Muscle layer of colon (tissue), 2 donors: ENCODE data around the gene NEURL4.
A peak's percentile ranks its signal among the peaks of the same experiment; 100 is the strongest.
"Not testable (repeated sequence)": the region's sequence is repeated elsewhere in the genome, so short reads cannot be mapped to it uniquely, and the experiment has no call there.

Source experiments
- H3K27ac ChIP-seq: one replicate; pipeline ENCODE4 v1.7.0; 2013; ENCODE audit warnings: low read depth, mild to moderate bottlenecking, low read length, moderate library complexity
- H3K27me3 ChIP-seq, 2 donors: one replicate each; pipeline ENCODE4 v1.7.0; 2013; ENCODE audit warnings: low read length in 2 of 2, mild to moderate bottlenecking in 2 of 2; ENCODE audit not compliant: insufficient read depth in 2 of 2, control insufficient read depth in 1 of 2
- H3K36me3 ChIP-seq: one replicate; pipeline ENCODE4 v1.7.0; 2013; ENCODE audit warnings: mild to moderate bottlenecking, low read length; ENCODE audit not compliant: insufficient read depth
- H3K4me1 ChIP-seq: one replicate; pipeline ENCODE4 v1.7.0; 2013; ENCODE audit warnings: mild to moderate bottlenecking, low read length; ENCODE audit not compliant: insufficient read depth
- H3K4me3 ChIP-seq, 2 donors: one replicate each; pipeline ENCODE4 v1.7.0; 2013; ENCODE audit warnings: low read length in 2 of 2, low read depth in 1 of 2, mild to moderate bottlenecking in 1 of 2, moderate library complexity in 1 of 2
- H3K9ac ChIP-seq: one replicate; pipeline ENCODE4 v1.7.0; 2013; ENCODE audit warnings: low read length
- H3K9me3 ChIP-seq: one replicate; pipeline ENCODE4 v1.7.0; 2013; ENCODE audit warnings: mild to moderate bottlenecking, low read length
- donor health status: abdominal sarcoma.
- donor health status: Adenocarcinoma of cecum.

NEURL4 gene

GRCh38 chr17:7328840-7329373 is at the start of gene NEURL4:
NEURL4 (minus strand) TSS chr17:7329335; CDS start chr17:7329312, 23 bp downstream.
- peak within 1 kb of the TSS; percentile 98 for H3K27ac ChIP-seq
- peaks cover 24% of the 10 kb centered on the region for H3K36me3 ChIP-seq
- H3K27me3 ChIP-seq = no peaks in the 10 kb centered on the region
- H3K9ac ChIP-seq = peak within 1 kb of the TSS; percentile 91
- H3K4me3 ChIP-seq = peak within 1 kb of the TSS; percentile 68 to 98
- H3K9me3 ChIP-seq = no peaks in the 10 kb centered on the region
- H3K4me1 ChIP-seq = peaks cover 21% of the 10 kb centered on the region

GRCh38 chr17:7374353-7374752 is 45.2 kb upstream of the NEURL4 start:
- no peak overlapping the region for H3K27ac ChIP-seq
- no peaks in the 10 kb centered on the region for H3K4me1 ChIP-seq
- no peak overlapping the region for H3K9ac ChIP-seq
- H3K9me3 ChIP-seq = no peaks in the 10 kb centered on the region
- no peaks in the 10 kb centered on the region for H3K36me3 ChIP-seq
- no peak overlapping the region for H3K4me3 ChIP-seq
- H3K27me3 ChIP-seq = no peaks in the 10 kb centered on the region

GRCh38 chr17:7370853-7371252 is 41.7 kb upstream of the NEURL4 start:
- H3K9me3 ChIP-seq = no peaks in the 10 kb centered on the region
- no peaks in the 10 kb centered on the region for H3K4me1 ChIP-seq
- H3K27me3 ChIP-seq = no peaks in the 10 kb centered on the region
- H3K9ac ChIP-seq = no peak overlapping the region
- H3K36me3 ChIP-seq = no peaks in the 10 kb centered on the region
- H3K27ac ChIP-seq = no peak overlapping the region
- no peak overlapping the region for H3K4me3 ChIP-seq

GRCh38 chr17:7369825-7370224 is 40.7 kb upstream of the NEURL4 start:
- Histone ChIP-seq H3K4me3 (no peak overlapping the region), H3K9me3 (no peaks in the 10 kb centered on the region), H3K36me3 (no peaks in the 10 kb centered on the region), H3K4me1 (no peaks in the 10 kb centered on the region), H3K27ac (no peak overlapping the region), H3K27me3 (no peaks in the 10 kb centered on the region), H3K9ac (no peak overlapping the region)

- not testable (repeated sequence) for H3K4me3 ChIP-seq, H3K9me3 ChIP-seq
These were observed 39.5 kb upstream of the NEURL4 start for GRCh38 chr17:7368599-7368994.

GRCh38 chr17:7367918-7368598 is 38.9 kb upstream of the NEURL4 start:
- Histone ChIP-seq H3K4me3 (no peak overlapping the region), H3K27ac (no peak overlapping the region), H3K9ac (no peak overlapping the region), H3K36me3 (no peaks in the 10 kb centered on the region), H3K9me3 (no peaks in the 10 kb centered on the region), H3K27me3 (no peaks in the 10 kb centered on the region), H3K4me1 (no peaks in the 10 kb centered on the region)

More at GRCh38 chr17:7368599-7368994, 39.5 kb upstream of the NEURL4 start:
- not testable (repeated sequence) for H3K9ac ChIP-seq, H3K27ac ChIP-seq, H3K27me3 ChIP-seq, H3K4me1 ChIP-seq, H3K36me3 ChIP-seq

- no peaks in the 10 kb centered on the region for H3K27me3 ChIP-seq
These were observed 37.9 kb upstream of the NEURL4 start for GRCh38 chr17:7367083-7367482.

GRCh38 chr17:7365963-7366362 is 36.8 kb upstream of the NEURL4 start:
- not testable (repeated sequence) for H3K9ac ChIP-seq, H3K27ac ChIP-seq, H3K9me3 ChIP-seq, H3K27me3 ChIP-seq, H3K4me3 ChIP-seq, H3K4me1 ChIP-seq, H3K36me3 ChIP-seq

More at GRCh38 chr17:7367083-7367482, 37.9 kb upstream of the NEURL4 start:
- no peak overlapping the region for H3K9ac ChIP-seq
- no peak overlapping the region for H3K27ac ChIP-seq
- no peaks in the 10 kb centered on the region for H3K9me3 ChIP-seq
- H3K4me3 ChIP-seq = no peak overlapping the region
- H3K4me1 ChIP-seq = no peaks in the 10 kb centered on the region
- H3K36me3 ChIP-seq = no peaks in the 10 kb centered on the region

GRCh38 chr17:7363311-7363710 is 34.2 kb upstream of the NEURL4 start:
- H3K9me3 ChIP-seq = no peaks in the 10 kb centered on the region
- no peaks in the 10 kb centered on the region for H3K36me3 ChIP-seq
- H3K4me1 ChIP-seq = no peaks in the 10 kb centered on the region

GRCh38 chr17:7361906-7362305 is 32.8 kb upstream of the NEURL4 start:
- H3K36me3 ChIP-seq = no peaks in the 10 kb centered on the region
- H3K27me3 ChIP-seq = no peaks in the 10 kb centered on the region
- no peak overlapping the region for H3K9ac ChIP-seq
- H3K4me1 ChIP-seq = no peaks in the 10 kb centered on the region
- no peaks in the 10 kb centered on the region for H3K9me3 ChIP-seq
- H3K4me3 ChIP-seq = no peak overlapping the region
- H3K27ac ChIP-seq = no peak overlapping the region

More at GRCh38 chr17:7363311-7363710, 34.2 kb upstream of the NEURL4 start:
- H3K4me3 ChIP-seq = no peak overlapping the region
- no peaks in the 10 kb centered on the region for H3K27me3 ChIP-seq
- no peak overlapping the region for H3K9ac ChIP-seq
- H3K27ac ChIP-seq = no peak overlapping the region

- H3K4me3 ChIP-seq = no peak overlapping the region
- no peaks in the 10 kb centered on the region for H3K36me3 ChIP-seq
- no peaks in the 10 kb centered on the region for H3K9me3 ChIP-seq
- no peak overlapping the region for H3K9ac ChIP-seq
- no peaks in the 10 kb centered on the region for H3K27me3 ChIP-seq
- H3K4me1 ChIP-seq = peaks cover 37% of the 10 kb centered on the region
- no peak overlapping the region for H3K27ac ChIP-seq
These were observed 28.2 kb upstream of the NEURL4 start for GRCh38 chr17:7357381-7357780.

GRCh38 chr17:7356756-7357155 is 27.6 kb upstream of the NEURL4 start:
- no peak overlapping the region for H3K9ac ChIP-seq
- no peak overlapping the region for H3K4me3 ChIP-seq
- H3K4me1 ChIP-seq = peaks cover 37% of the 10 kb centered on the region
- no peak overlapping the region for H3K27ac ChIP-seq
- H3K36me3 ChIP-seq = no peaks in the 10 kb centered on the region
- no peaks in the 10 kb centered on the region for H3K27me3 ChIP-seq
- H3K9me3 ChIP-seq = no peaks in the 10 kb centered on the region
